HepG2 (cell line): ENCODE measurements around the gene SNX21. TPM values are rescaled to one million over a fixed set of nuclear protein-coding genes. Genes with fewer than 3 reads are reported as not detected.
A peak's percentile ranks its signal among the peaks of the same experiment; 100 is the strongest.

Experiments
- FOXA1 ChIP-seq, 2 experiments: fragments of 450-650 bp in 1 of 2; sonication (generic) in 1 of 2; formaldehyde crosslinking in 1 of 2; IDR thresholded peaks; 2 replicates each; pipeline versions ENCODE4 v1.4.0 to v1.6.1; 2016 to 2020; ENCODE audit warnings: missing genetic modification reagents in 1 of 2
- IKZF4 ChIP-seq: sonication (generic); formaldehyde crosslinking; IDR thresholded peaks from 2 replicates; pipeline ENCODE4 v1.5.1; 2020; ENCODE audit warnings: borderline replicate concordance, mild to moderate bottlenecking, low read depth, missing genetic modification reagents; ENCODE audit errors: not compliant biosample characterization
- KLF15 ChIP-seq: sonication (generic); formaldehyde crosslinking; IDR thresholded peaks from 2 replicates; pipeline ENCODE4 v1.8.1; 2023; ENCODE audit warnings: borderline replicate concordance, mild to moderate bottlenecking, inconsistent platforms, missing genetic modification reagents, mixed read lengths
- PHF21A ChIP-seq: sonication (generic); formaldehyde crosslinking; IDR thresholded peaks from 2 replicates; pipeline ENCODE4 v1.5.0; 2020; ENCODE audit warnings: mild to moderate bottlenecking, missing genetic modification reagents
- RAD21 ChIP-seq: fragments of 450-650 bp; formaldehyde crosslinking; IDR thresholded peaks from 2 replicates; pipeline ENCODE4 v1.5.0; 2020; ENCODE audit warnings: mild to moderate bottlenecking
- RBFOX2 ChIP-seq: fragments of 200-400 bp; formaldehyde crosslinking; IDR thresholded peaks from 2 replicates; pipeline ENCODE4 v1.6.1; 2017; ENCODE audit warnings: low read depth, mild to moderate bottlenecking, low read length
- ZBTB21 ChIP-seq: sonication (generic); formaldehyde crosslinking; IDR thresholded peaks from 2 replicates; pipeline ENCODE4 v1.4.0; 2020; ENCODE audit warnings: missing genetic modification reagents
- ZBTB7A ChIP-seq: sonication (generic); formaldehyde crosslinking; IDR thresholded peaks from 2 replicates; pipeline ENCODE4 v1.8.0; 2022; ENCODE audit warnings: mild to moderate bottlenecking, missing genetic modification reagents
- ZFP62 ChIP-seq: sonication (generic); formaldehyde crosslinking; IDR thresholded peaks from 2 replicates; pipeline ENCODE4 v1.4.0; 2020; ENCODE audit warnings: missing genetic modification reagents
- ZNF318 ChIP-seq: sonication (generic); formaldehyde crosslinking; IDR thresholded peaks from 2 replicates; pipeline ENCODE4 v1.4.0; 2020; ENCODE audit warnings: mild to moderate bottlenecking, missing genetic modification reagents
- ZNF780A ChIP-seq: sonication (generic); formaldehyde crosslinking; IDR thresholded peaks from 2 replicates; pipeline ENCODE4 v1.8.0; 2022; ENCODE audit warnings: mild to moderate bottlenecking, missing genetic modification reagents, moderate library complexity
- ZNF792 ChIP-seq: IDR thresholded peaks from 2 replicates; pipeline ENCODE4 v1.6.1; 2016
- polyA plus RNA-seq, 8 experiments: library from polyadenylated mRNA; depleted of rRNA in 3 of 8; stranded (reverse) in 7 of 8; unstranded in 1 of 8; fragments of >200 nt; fragmentation: Illumina TruSeq in 4 of 8; extraction: Trizol in 4 of 8; gene quantifications; 2 replicates each; pipeline versions ENCODE4 v1.2.1 to v1.2.3, GENCODE V29; 2011 to 2016; ENCODE audit warnings: low read depth in 4 of 8, missing spikeins in 1 of 8, mixed read lengths in 1 of 8; ENCODE audit not compliant: insufficient read depth in 1 of 8
- total RNA-seq, 5 experiments: library from RNA; depleted of rRNA; stranded (reverse); fragments of >200 nt; fragmentation: Illumina TruSeq; extraction: Trizol; gene quantifications; 2 replicates each; pipeline ENCODE4 v1.2.3, GENCODE V29; 2016; ENCODE audit warnings: low read depth in 1 of 5
- TF ChIP-seq, protein P1 (sequence below): sonication (generic); formaldehyde crosslinking; IDR thresholded peaks from 2 replicates; pipeline ENCODE4 v1.5.1; 2020; ENCODE audit warnings: mild to moderate bottlenecking, missing genetic modification reagents
- TF ChIP-seq, protein P2 (sequence below): sonication (generic); formaldehyde crosslinking; IDR thresholded peaks from 2 replicates; pipeline ENCODE4 v1.4.0; 2020; ENCODE audit warnings: missing genetic modification reagents

SNX21 gene
- total and polyA plus RNA-seq, 2 of the 13 experiments (the other 11 are each of a cell fraction or from before 2014, with no cell fraction given), result 7.7 to 12.8 TPM

GRCh38 chr20:45880988-45881788, 47.6 kb downstream of the SNX21 start, which contains the start of gene ZSWIM1 (continued):
- no peak for TF ChIP-seq PHF21A (CRISPR knock-in tag)
- no peak for TF ChIP-seq ZFP62
- no peak for TF ChIP-seq KLF15 (CRISPR knock-in tag)
- no peak for TF ChIP-seq ZNF780A (CRISPR knock-in tag)
- TF ChIP-seq, protein P1, sequence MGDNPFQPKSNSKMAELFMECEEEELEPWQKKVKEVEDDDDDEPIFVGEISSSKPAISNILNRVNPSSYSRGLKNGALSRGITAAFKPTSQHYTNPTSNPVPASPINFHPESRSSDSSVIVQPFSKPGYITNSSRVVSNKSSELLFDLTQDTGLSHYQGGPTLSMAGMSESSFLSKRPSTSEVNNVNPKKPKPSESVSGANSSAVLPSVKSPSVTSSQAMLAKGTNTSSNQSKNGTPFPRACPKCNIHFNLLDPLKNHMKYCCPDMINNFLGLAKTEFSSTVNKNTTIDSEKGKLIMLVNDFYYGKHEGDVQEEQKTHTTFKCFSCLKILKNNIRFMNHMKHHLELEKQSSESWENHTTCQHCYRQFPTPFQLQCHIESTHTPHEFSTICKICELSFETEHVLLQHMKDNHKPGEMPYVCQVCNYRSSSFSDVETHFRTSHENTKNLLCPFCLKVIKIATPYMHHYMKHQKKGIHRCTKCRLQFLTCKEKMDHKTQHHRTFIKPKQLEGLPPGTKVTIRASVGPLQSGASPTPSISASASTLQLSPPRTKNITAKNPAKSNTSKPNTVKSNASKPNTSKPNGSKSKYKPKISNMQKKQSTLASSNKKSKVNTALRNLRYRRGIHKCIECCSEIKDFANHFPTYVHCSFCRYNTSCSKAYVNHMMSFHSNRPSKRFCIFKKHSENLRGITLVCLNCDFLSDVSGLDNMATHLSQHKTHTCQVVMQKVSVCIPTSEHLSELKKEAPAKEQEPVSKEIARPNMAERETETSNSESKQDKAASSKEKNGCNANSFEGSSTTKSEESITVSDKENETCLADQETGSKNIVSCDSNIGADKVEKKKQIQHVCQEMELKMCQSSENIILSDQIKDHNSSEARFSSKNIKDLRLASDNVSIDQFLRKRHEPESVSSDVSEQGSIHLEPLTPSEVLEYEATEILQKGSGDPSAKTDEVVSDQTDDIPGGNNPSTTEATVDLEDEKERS, result peak; percentile 64; the same call in 1 of the 2 replicates
- peak; percentile 34; the same call in 1 of the 2 replicates for TF ChIP-seq RAD21
- no peak; the same call in 1 of the 2 replicates for TF ChIP-seq ZBTB21
- TF ChIP-seq ZNF318 (CRISPR knock-in tag), result 0 out of 2 replicates have a peak, but pooled peaks have one; percentile 69
- TF ChIP-seq IKZF4 (CRISPR knock-in tag), result peak; percentile 61
- no peak for TF ChIP-seq ZBTB7A (CRISPR knock-in tag)
- TF ChIP-seq, protein P2, sequence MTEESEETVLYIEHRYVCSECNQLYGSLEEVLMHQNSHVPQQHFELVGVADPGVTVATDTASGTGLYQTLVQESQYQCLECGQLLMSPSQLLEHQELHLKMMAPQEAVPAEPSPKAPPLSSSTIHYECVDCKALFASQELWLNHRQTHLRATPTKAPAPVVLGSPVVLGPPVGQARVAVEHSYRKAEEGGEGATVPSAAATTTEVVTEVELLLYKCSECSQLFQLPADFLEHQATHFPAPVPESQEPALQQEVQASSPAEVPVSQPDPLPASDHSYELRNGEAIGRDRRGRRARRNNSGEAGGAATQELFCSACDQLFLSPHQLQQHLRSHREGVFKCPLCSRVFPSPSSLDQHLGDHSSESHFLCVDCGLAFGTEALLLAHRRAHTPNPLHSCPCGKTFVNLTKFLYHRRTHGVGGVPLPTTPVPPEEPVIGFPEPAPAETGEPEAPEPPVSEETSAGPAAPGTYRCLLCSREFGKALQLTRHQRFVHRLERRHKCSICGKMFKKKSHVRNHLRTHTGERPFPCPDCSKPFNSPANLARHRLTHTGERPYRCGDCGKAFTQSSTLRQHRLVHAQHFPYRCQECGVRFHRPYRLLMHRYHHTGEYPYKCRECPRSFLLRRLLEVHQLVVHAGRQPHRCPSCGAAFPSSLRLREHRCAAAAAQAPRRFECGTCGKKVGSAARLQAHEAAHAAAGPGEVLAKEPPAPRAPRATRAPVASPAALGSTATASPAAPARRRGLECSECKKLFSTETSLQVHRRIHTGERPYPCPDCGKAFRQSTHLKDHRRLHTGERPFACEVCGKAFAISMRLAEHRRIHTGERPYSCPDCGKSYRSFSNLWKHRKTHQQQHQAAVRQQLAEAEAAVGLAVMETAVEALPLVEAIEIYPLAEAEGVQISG (CRISPR knock-in tag), result peak; percentile 84
- TF ChIP-seq ZNF792 (CRISPR knock-in tag), result peak; percentile 83; the same call in 1 of the 2 replicates
- TF ChIP-seq FOXA1 (IDR thresholded peaks at IDR 0.05), result no peak
- TF ChIP-seq FOXA1 (CRISPR knock-in tag; IDR thresholded peaks at IDR 0.05), result no peak; the same call in 1 of the 2 replicates
- peak; percentile 61 for TF ChIP-seq RBFOX2
